AG09309 (cell line): ENCODE measurements around the gene SFMBT2.
A peak's percentile ranks its signal among the peaks of the same experiment; 100 is the strongest.

Source experiments
- DNase-seq: peaks from one replicate; pipeline ENCODE4 v3.0.0-alpha.2; 2010; ENCODE audit warnings: low read depth
- H3K4me3 ChIP-seq: 2 replicates; pipeline ENCODE4 v1.5.1; 2011; ENCODE audit warnings: mild to moderate bottlenecking, low read depth, low read length, moderate library complexity; ENCODE audit not compliant: control insufficient read depth
- TF ChIP-seq, protein P1 (sequence below): IDR thresholded peaks from 2 replicates; pipeline ENCODE4 v1.5.1; 2011; ENCODE audit warnings: mild to moderate bottlenecking, low read depth, low read length, inconsistent platforms; ENCODE audit not compliant: insufficient read depth, control insufficient read depth; ENCODE audit errors: missing control alignments

Gene SFMBT2

DNA sequence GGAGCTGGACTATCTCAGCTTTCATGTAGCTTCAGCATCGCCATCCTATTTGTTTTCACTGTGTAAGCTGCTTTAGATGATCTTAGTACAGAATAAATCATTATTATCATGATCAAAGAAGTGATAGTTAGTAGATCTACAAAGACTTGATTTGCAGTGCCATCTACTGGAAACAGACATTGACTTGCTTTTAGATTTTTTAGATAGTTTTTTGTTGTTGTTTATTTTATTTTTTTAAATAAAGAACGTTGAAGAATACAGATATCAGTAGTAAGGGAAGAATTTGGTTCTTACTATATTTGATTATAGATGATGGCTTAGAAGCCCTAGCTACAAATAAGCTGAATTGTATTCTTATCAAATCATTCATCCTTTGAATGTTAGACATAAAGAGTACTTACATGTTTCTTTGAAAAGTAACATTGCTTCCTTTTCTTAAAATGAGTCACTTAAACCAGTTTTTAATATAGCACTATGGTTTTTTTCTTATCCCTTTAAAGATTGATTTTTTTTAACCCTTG, 6.3 kb upstream of the SFMBT2 start:
- TF ChIP-seq, protein P1, sequence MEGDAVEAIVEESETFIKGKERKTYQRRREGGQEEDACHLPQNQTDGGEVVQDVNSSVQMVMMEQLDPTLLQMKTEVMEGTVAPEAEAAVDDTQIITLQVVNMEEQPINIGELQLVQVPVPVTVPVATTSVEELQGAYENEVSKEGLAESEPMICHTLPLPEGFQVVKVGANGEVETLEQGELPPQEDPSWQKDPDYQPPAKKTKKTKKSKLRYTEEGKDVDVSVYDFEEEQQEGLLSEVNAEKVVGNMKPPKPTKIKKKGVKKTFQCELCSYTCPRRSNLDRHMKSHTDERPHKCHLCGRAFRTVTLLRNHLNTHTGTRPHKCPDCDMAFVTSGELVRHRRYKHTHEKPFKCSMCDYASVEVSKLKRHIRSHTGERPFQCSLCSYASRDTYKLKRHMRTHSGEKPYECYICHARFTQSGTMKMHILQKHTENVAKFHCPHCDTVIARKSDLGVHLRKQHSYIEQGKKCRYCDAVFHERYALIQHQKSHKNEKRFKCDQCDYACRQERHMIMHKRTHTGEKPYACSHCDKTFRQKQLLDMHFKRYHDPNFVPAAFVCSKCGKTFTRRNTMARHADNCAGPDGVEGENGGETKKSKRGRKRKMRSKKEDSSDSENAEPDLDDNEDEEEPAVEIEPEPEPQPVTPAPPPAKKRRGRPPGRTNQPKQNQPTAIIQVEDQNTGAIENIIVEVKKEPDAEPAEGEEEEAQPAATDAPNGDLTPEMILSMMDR: peak; percentile 35
- no peak overlapping the region for H3K4me3 ChIP-seq
- DNase-seq: peak; percentile 27

DNA sequence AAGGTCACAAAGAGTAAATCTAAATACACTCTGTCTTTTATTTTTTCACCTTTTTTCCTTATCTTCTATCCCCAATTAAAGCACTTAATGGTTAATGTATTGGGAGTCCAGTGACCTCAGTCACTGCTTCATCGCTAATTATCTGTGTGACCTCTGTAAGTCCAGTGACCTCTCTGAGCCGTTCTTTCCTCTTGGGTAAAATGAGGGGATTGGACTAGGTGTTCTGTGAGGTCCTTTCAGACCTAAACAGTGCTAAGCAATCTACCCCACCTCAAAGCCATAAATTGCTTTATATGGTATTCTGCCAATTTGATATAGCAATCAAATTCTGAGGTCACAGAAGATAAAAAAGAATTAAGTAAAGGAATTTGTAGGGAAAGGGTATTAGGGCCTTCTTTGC, 3.9 kb upstream of the SFMBT2 start:
- TF ChIP-seq, protein P1: no peak
- no peak overlapping the region for H3K4me3 ChIP-seq
- no peak for DNase-seq

DNA sequence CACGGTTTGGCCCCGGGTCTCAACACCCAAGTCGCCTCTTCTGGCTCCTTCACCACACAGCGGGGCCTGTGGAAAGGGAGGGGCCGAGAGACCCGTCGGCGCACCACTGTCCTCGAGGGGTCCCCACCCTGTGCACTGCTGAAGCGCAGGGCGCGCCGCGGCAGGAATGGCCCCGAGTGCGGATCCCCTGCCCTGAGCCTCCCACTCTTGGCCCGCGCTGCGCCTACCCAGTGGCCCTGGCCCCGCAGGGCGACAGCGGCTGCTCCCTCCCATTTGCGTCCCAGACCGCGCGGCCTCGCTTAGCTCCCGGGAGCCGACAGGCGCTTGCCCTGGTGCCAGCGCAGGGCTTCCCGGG, 2.1 kb upstream of the SFMBT2 start:
- TF ChIP-seq, protein P1: no peak
- H3K4me3 ChIP-seq: no peak overlapping the region

DNA sequence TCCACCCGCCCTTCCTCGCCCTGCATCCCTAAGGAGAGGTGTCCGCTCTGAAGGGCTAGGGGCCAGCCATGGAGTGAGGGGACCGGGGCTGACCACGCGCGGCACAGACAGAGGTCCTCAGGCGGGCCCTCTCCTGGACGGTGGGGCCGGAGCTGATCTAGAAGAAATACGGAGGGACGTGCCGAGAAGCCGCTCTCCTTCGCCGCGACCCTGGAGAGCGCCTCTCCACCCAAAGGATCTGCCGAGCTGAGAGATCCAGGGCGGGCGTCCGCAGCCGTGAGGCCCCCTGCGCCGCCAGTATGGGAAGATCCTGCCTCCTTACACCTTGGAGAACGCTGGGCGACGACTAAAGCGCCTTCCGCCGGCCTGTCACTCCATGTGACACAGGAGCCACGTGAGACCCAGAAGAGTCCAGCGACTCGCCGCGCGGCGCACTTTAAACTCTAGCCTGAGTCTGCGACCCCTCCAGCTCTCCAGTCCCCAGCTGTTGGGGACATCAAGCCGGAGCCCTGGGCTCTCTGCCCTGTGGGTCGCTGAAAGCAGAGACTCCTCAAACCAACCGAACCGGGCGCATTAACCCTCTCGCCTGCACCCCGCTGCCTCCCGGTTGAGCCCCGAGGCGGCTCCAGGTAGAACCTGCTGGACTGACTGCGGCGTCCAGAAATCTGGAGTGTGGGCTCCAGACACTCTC, 1.5 kb upstream of the SFMBT2 start:
- DNase-seq: no peak
- H3K4me3 ChIP-seq: no peak overlapping the region
- TF ChIP-seq, protein P1: no peak

More for the DNA sequence above, 2.1 kb upstream of the SFMBT2 start:
- DNase-seq: no peak

DNA sequence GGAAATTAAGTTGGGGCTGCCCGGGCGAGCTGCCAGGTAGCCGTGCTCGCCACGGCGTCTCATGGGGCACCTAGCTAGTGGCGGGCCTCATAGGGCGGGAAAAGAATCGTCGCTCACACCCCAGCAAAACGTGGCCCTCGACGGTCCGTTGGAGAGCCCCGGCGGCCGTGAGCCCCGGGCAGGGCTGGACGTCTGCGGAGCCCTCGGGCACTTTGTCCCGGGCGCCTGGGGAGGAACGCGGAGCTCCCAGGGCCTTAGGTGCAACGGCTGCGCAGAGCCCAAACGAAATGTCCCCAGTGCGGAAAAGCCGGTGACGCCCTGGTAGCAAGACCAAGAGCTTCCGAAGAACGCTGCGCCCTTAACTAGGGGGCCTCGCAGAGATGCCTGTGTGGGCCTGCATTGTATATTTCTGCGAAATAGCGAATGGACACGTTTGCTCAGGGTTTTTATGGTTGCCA, 866 bp upstream of the SFMBT2 start:
- DNase-seq: no peak
- H3K4me3 ChIP-seq: no peak overlapping the region
- TF ChIP-seq, protein P1: no peak

DNA sequence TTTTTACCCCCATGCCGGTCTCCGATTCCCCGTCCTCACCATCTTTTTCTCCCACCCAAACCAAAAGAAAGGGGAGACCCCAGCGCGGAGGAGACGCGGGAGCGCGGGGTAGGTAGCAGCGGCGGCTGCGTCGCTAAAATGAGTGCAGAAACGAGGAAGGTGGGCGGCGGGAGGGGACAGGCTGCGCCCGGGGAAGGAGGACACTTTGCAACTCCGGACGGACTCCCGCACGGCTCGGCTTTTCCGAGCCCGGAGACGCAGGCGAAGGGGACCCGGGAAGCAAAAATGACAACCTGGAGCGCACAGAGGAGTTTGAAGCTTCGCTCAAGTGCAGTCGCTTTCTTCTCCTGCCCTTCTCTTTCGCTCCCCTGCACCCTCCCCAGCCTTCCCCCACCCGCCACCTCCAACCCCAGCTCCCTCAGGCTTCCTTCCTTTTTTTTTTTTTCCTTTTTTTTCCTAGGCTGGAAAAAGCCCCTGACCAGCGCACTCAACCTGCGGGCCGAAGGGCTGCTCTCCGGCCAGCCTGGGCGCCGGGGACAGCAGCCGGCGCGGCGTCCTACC, 453 bp downstream of the SFMBT2 start:
- TF ChIP-seq, protein P1: no peak
- H3K4me3 ChIP-seq: peak overlapping the region; percentile 46

More for the DNA sequence above, 453 bp downstream of the SFMBT2 start:
- no peak for DNase-seq
